Transverse colon (tissue), 4 donors: Measurements from ENCODE around the gene PRCD. TPM values are rescaled to one million over a fixed set of nuclear protein-coding genes. Genes with fewer than 3 reads are reported as not detected.
A peak's percentile ranks its signal among the peaks of the same experiment; 100 is the strongest.

Source experiments
- DNase-seq: peaks from one replicate; pipeline ENCODE4 v3.0.0-alpha.2; 2019
- H3K27ac ChIP-seq, 4 donors: fragments of 200-600 bp; sonication (generic); 2 replicates each; pipeline ENCODE4 v1.5.1; 2016 to 2018; ENCODE audit warnings: inconsistent platforms in 4 of 4
- H3K27me3 ChIP-seq: fragments of 200-600 bp; sonication (generic); 2 replicates; pipeline ENCODE4 v1.5.1; 2017; ENCODE audit warnings: inconsistent platforms
- H3K36me3 ChIP-seq, 4 donors: fragments of 200-600 bp; sonication (generic); 2 replicates each; pipeline ENCODE4 v1.5.1; 2017 to 2019; ENCODE audit warnings: inconsistent platforms in 4 of 4
- H3K4me1 ChIP-seq, 4 donors: fragments of 200-600 bp; sonication (generic); 2 replicates each; pipeline ENCODE4 v1.5.1; 2017 to 2020; ENCODE audit warnings: inconsistent platforms in 4 of 4
- H3K4me3 ChIP-seq, 4 donors: fragments of 200-600 bp; sonication (generic); 1 replicate in 1 of 4; 2 replicates in 3 of 4; pipeline versions ENCODE4 v1.5.1 to v1.6.1; 2017 to 2019; ENCODE audit warnings: inconsistent platforms in 4 of 4
- H3K9me3 ChIP-seq, 2 donors: fragments of 200-600 bp; sonication (generic); 2 replicates each; pipeline ENCODE4 v1.5.1; 2017 to 2019; ENCODE audit warnings: inconsistent platforms in 2 of 2
- EP300 ChIP-seq: sonication (generic); formaldehyde crosslinking; IDR thresholded peaks from one replicate; pipeline ENCODE4 v1.6.1; 2017; ENCODE audit warnings: antibody characterized with exemption, low read depth
- POLR2A ChIP-seq: fragments of 450-650 bp; IDR thresholded peaks from one replicate; pipeline ENCODE4 v1.6.1; 2016; ENCODE audit warnings: antibody characterized with exemption, mild to moderate bottlenecking, moderate library complexity
- POLR2AphosphoS5 ChIP-seq, 3 donors: sonication (generic); formaldehyde crosslinking; IDR thresholded peaks; one replicate each; pipeline ENCODE4 v1.6.1; 2016; ENCODE audit warnings: antibody characterized with exemption in 3 of 3
- WGBS, 2 donors: methylation state at CpG; one replicate each; pipeline ENCODE4 v1.1.5; 2018; ENCODE audit warnings: low coverage in 1 of 2; 5-methylcytosine and 5-hydroxymethylcytosine counted together
- in situ Hi-C, 4 donors: fragments of 200-750 bp; cut with MboI; loops; one replicate each; pipeline versions ENCODE4 v1.15.0 to v1.15.1; 2017; ENCODE audit warnings: low sequenced_read_pairs in 3 of 4, low pct_ligation_motif_present in 1 of 4, low pct_unique_long_range_greater_than_20kb in 1 of 4
- intact Hi-C: fragments of 100-400 bp; cut with DNase I; formaldehyde crosslinking; loops from one replicate; pipeline ENCODE4 v1.15.1; 2023; ENCODE audit warnings: low total_unique reads
- total RNA-seq, 4 donors: library from RNA; depleted of rRNA; stranded (reverse); fragments of >200 nt; gene quantifications; one replicate each; pipeline ENCODE4 v1.1.0, GENCODE V29; 2016
- TF ChIP-seq, protein P1 (sequence below), 5 experiments: fragments of 200-600 bp in 3 of 5; fragments of 450-650 bp in 2 of 5; sonication (generic) in 3 of 5; IDR thresholded peaks; 1 replicate in 2 of 5; 2 replicates in 3 of 5; pipeline ENCODE4 v1.5.1; 2016 to 2017; ENCODE audit warnings: antibody characterized with exemption in 5 of 5, inconsistent platforms in 3 of 5, mild to moderate bottlenecking in 2 of 5, moderate library complexity in 1 of 5

The PRCD gene
- total RNA-seq, 4 donors from 2014 or later = 0.64 to 6.8 TPM; not detected in 2

DNA sequence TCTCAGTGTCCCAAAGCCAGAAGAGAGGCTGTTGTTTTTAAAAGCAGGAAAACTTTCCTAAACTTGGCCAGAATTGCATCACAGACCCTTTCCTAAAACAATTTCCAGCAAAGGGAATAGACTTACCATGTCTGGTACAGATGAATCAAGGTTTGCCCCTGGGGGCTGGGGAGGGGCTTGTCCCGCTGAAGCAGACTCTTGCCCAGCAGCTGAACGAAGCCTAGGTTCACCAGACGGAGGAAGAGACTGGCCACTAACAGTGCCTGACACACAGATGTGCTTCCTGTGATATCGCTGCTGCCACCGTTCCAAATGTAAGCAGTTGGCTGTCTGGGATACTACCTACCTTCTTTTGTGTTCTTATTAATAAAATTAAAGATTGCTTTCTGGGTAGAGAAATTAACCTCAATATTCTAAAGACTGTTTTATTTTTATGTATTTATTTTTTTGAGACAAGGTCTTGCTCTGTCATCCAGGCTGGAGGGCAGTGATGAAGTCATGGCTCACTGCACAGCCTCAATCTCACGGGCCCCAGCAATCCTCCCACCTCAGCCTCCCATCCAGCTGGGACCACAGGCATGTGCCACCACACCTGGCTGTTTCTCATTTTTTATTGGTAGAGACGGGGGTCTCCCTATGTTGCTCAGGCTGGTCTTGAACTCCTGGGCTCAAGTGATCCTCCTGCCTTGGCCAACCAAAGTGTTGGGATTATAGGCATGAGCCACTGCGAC lies 13.5 kb downstream of the PRCD start:
- peaks cover 5 to 19% (median 12%) of the 10 kb centered on the region in 4 donors for H3K4me1 ChIP-seq
- H3K36me3 ChIP-seq = no peaks in the 10 kb centered on the region
- intact Hi-C loops = no loop called here
- TF ChIP-seq POLR2A = no peak
- no peak for TF ChIP-seq POLR2AphosphoS5 (IDR thresholded peaks at IDR 0.05)
- TF ChIP-seq EP300 = no peak
- no peak overlapping the region for H3K4me3 ChIP-seq
- H3K9me3 ChIP-seq = no peaks in the 10 kb centered on the region
- no peak overlapping the region for H3K27ac ChIP-seq
- in situ Hi-C loops = no loop called here
- WGBS, 2 donors = 81 to 85% methylated on average over 5 to 8 of the region's 8 CpGs
- DNase-seq = no peak
- no peaks in the 10 kb centered on the region for H3K27me3 ChIP-seq

DNA sequence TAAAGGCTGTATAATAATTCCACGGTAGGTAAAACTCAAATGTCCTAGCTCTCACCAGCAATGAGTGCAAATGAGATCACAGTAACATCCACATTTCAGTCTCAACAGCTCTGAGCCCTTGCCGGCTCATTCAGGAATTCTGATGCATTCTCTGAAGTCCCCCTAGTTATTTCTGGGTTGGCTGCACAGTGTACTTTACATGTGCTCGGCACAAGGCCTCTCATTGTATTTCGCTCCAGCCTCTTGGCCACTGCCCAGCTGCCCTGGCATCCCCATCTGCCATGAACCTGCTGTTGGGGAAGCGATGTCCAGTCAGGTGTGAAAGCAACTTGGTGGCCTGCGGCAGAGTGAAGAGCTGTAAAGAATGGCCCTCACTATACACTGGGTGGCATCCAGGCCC lies 14.3 kb downstream of the PRCD start:
- no peaks in the 10 kb centered on the region for H3K27me3 ChIP-seq
- WGBS, 2 donors = 73 to 79% methylated on average over 2 to 6 of the region's 6 CpGs
- TF ChIP-seq, protein P1, sequence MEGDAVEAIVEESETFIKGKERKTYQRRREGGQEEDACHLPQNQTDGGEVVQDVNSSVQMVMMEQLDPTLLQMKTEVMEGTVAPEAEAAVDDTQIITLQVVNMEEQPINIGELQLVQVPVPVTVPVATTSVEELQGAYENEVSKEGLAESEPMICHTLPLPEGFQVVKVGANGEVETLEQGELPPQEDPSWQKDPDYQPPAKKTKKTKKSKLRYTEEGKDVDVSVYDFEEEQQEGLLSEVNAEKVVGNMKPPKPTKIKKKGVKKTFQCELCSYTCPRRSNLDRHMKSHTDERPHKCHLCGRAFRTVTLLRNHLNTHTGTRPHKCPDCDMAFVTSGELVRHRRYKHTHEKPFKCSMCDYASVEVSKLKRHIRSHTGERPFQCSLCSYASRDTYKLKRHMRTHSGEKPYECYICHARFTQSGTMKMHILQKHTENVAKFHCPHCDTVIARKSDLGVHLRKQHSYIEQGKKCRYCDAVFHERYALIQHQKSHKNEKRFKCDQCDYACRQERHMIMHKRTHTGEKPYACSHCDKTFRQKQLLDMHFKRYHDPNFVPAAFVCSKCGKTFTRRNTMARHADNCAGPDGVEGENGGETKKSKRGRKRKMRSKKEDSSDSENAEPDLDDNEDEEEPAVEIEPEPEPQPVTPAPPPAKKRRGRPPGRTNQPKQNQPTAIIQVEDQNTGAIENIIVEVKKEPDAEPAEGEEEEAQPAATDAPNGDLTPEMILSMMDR (IDR thresholded peaks at IDR 0.05) = no peak
- TF ChIP-seq POLR2A (no peak), EP300 (no peak), POLR2AphosphoS5 (IDR thresholded peaks at IDR 0.05) (no peak)
- no peaks in the 10 kb centered on the region for H3K9me3 ChIP-seq
- peaks cover 12 to 27% (median 20%) of the 10 kb centered on the region in 4 donors for H3K4me1 ChIP-seq
- in situ Hi-C loops = no loop called here
- no peak for DNase-seq
- H3K4me3 ChIP-seq = no peak overlapping the region
- intact Hi-C loops = no loop called here
- H3K36me3 ChIP-seq = no peaks in the 10 kb centered on the region
- H3K27ac ChIP-seq = no peak overlapping the region

DNA sequence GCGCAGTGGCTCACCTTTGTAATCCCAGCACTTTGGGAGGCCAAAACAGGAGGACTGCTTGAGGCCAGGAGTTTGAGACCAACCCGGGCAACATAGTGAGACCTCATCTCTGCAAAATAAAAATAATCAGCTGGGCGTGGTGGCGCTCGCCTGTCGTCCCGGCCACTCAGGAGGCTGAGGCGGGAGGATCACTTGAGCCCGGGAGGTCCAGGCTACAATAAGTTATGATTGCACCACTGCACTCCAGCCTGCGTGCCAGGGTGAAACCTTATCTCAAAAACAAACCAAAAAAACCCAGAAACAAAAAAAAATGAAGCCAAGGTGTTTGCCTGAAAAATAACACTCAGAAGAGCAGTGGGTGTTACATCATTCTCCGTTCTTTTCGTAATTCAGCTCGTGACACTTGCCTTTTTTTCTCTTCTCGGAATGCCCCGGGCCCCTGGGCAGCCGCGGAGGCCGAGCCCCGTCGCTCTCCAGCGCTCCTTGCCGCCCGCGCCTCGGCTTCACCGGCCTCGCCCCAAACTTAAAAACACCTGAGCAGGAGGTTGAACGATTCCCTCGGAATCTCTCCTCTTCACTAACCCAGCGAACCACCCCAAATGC lies 17.0 kb downstream of the PRCD start:
- peak overlapping the region; percentile 50 to 76 (median 65) for H3K4me3 ChIP-seq
- WGBS, 2 donors = 20 to 22% methylated on average over 22 to 30 of the region's 30 CpGs
- H3K36me3 ChIP-seq = no peaks in the 10 kb centered on the region
- intact Hi-C loops (no loop called here), in situ Hi-C loops (no loop called here)
- peak overlapping the region; percentile 87 to 93 (median 91) for H3K27ac ChIP-seq
- H3K9me3 ChIP-seq = no peaks in the 10 kb centered on the region
- peak; percentile 36 for DNase-seq
- TF ChIP-seq POLR2AphosphoS5 (IDR thresholded peaks at IDR 0.05) = no peak
- TF ChIP-seq, protein P1 (IDR thresholded peaks at IDR 0.05) = no peak
- TF ChIP-seq EP300 = no peak
- no peak for TF ChIP-seq POLR2A
- H3K4me1 ChIP-seq = peaks cover 15 to 46% (median 38%) of the 10 kb centered on the region in 4 donors
- H3K27me3 ChIP-seq = no peaks in the 10 kb centered on the region

DNA sequence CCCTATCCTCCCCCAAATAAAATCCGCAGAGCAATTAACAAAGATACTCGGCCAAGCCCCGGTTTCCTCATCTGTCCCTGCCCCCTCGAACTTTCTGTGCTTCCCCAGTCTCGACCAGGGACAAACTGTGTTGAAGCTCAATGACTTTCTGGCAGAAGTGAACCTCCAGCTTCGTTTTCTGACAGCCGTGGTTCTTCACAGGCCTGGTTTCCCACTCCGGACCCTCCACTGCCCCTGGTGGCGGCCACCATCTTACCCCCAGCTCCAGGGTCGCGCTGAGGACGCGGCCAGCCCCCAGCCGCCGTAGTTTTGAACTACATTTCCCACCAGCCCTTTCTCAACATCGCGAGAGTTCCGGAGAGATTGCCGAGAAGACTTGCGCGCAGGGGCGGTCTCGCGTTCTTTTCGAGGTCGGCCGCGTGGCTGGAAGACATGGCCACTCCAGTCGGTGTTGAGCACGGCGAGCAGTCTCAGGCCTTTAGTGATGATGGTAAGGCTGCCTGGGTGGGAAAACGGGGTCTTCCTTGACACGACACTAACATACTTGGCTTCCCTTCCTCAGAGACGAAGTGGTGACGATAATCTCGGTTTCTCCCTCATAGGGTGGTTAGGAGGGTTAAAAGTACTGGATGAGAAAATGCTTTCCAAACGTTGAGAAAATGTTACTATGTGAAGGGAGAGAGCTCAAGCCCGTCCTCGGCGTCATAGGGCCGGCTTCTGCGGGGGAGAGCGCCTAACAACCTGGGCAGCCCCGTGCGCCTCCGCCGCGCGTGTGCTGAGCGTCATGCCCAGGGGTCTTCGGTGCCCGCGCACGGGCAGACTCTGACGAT lies 17.7 kb downstream of the PRCD start:
- WGBS, 2 donors = 0 to 1% methylated on average over 11 to 55 of the region's 55 CpGs
- peak; percentile 96 for DNase-seq
- no peaks in the 10 kb centered on the region for H3K36me3 ChIP-seq
- intact Hi-C loops (no loop called here), in situ Hi-C loops (no loop called here)
- no peaks in the 10 kb centered on the region for H3K9me3 ChIP-seq
- H3K4me3 ChIP-seq = peak overlapping the region; percentile 50 to 76 (median 65)
- H3K27ac ChIP-seq = peak overlapping the region; percentile 87 to 93 (median 91)
- no peaks in the 10 kb centered on the region for H3K27me3 ChIP-seq
- peaks cover 16 to 50% (median 39%) of the 10 kb centered on the region in 4 donors for H3K4me1 ChIP-seq
- TF ChIP-seq POLR2A (peak; percentile 76), POLR2AphosphoS5 (IDR thresholded peaks at IDR 0.05) (peak; percentile 91 to 93 (median 93)), EP300 (no peak)
- TF ChIP-seq, protein P1 (IDR thresholded peaks at IDR 0.05) = peak; percentile 55 to 91 (median 62)
